AG04449 (cell line): ENCODE measurements around the gene ZCWPW1.

Experiments used
- CTCF ChIA-PET: fragments of 350-600 bp; formaldehyde crosslinking; extraction: SDS; loops from one replicate; lab custom pipeline; 2021; ENCODE audit warnings: antibody characterized with exemption; lab: Yijun Ruan, JAX
- POLR2A ChIA-PET: fragments of 400-600, 350-600 bp; formaldehyde crosslinking; extraction: SDS; loops from one replicate; lab custom pipeline; 2020; ENCODE audit warnings: antibody characterized with exemption, inconsistent platforms; lab: Yijun Ruan, JAX
- DNase-seq: peaks from one replicate; pipeline ENCODE4 v3.0.0-alpha.2; 2010; ENCODE audit warnings: low read depth, low spot score
- H3K4me3 ChIP-seq: 2 replicates; pipeline ENCODE4 v1.5.1; 2011; ENCODE audit warnings: low read depth, mild to moderate bottlenecking, control low read depth, low read length
- TF ChIP-seq, protein P1 (sequence below): IDR thresholded peaks from one replicate; pipeline ENCODE4 v1.5.1; 2011; ENCODE audit warnings: mild to moderate bottlenecking, moderate library complexity, low read length, control low read depth, inconsistent platforms; ENCODE audit not compliant: insufficient read depth; ENCODE audit errors: missing control alignments

ZCWPW1 gene, protein sequence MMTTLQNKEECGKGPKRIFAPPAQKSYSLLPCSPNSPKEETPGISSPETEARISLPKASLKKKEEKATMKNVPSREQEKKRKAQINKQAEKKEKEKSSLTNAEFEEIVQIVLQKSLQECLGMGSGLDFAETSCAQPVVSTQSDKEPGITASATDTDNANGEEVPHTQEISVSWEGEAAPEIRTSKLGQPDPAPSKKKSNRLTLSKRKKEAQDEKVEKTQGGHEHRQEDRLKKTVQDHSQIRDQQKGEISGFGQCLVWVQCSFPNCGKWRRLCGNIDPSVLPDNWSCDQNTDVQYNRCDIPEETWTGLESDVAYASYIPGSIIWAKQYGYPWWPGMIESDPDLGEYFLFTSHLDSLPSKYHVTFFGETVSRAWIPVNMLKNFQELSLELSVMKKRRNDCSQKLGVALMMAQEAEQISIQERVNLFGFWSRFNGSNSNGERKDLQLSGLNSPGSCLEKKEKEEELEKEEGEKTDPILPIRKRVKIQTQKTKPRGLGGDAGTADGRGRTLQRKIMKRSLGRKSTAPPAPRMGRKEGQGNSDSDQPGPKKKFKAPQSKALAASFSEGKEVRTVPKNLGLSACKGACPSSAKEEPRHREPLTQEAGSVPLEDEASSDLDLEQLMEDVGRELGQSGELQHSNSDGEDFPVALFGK

DNA sequence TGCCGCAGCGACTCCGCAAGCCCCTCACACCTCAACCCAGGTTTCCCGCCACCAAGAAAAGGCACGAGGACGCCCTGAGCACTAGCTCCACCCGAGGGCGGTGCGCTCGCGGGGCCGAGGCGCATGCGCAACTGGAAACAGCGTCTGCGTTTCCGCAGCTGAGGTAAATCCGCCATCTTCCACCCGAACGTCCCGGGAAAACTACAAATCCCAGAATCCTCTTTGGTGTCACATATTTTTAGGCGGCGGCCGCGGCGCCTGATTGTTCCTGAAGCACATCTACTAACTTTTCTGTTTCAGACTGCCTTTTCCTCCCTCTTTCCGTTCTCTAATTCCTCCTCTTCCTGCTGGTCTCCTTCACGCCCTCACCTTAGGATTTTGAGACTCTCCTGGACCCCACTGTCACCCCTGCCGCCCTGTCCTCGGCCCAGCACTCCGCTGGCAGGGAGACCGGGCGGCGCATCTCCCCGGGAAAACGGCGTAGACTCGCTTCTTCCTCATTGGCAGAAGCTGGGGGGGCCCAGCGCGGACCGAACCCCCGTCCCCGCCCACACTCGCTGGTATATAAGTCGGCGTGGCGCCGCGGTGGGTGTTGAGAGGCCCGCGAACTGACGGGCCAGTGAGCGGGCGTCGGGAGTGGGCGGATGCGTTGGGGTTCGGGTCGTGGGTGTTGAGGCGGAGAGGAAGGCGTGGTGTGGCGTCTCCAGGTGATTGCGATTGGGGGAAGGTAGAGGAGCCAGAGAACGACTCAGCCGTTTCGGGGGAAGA is at the start of gene ZCWPW1:
Gene ZCWPW1, minus strand, starts transcription at position 505 of the 768 bp plus-strand sequence. CDS start 8,054 bp downstream, outside the sequence.
- CTCF ChIA-PET: interaction anchor here (1.1 to 2.8 kb wide), 2 partner anchors 21 to 23 kb away, joined by 3 to 9 read pairs; no protein-coding TSS in a partner anchor
- POLR2A ChIA-PET: interaction anchor here (0.5 to 2.9 kb wide), 15 partner anchors 11 to 461 kb away, joined by 3 to 19 read pairs (median 4); partner anchors contain the start of genes AGFG2, FBXO24, LRCH4 and MOSPD3

DNA sequence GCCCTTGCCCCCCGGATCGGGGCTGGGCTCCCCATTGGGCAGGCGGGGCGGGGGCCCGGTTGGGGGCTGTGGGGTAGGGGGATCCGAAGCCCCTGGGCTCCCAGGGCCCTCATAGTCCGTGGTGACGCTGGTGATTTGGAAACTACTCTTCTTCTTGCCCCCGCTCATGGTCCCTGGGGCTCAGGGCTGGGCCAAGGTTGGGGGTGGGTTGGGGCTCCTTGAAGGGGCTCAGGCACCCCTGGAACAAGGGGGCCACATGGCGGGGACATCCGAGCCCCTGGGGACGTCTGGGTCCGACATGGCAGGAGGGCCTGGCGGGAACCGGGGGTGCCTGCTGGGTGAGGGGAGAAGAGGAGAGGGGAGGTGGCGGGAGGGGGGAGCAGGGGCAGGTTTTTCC is 49.4 kb upstream of the ZCWPW1 start:
- peak overlapping the region; percentile 90 for H3K4me3 ChIP-seq
- ChIA-PET POLR2A (no interaction called here), CTCF (interaction anchor here (0.6 to 12.2 kb wide), 9 partner anchors 12 to 215 kb away, joined by 3 to 257 read pairs (median 3); partner anchors contain the start of genes FBXO24 and SPACDR)
- TF ChIP-seq, protein P1, sequence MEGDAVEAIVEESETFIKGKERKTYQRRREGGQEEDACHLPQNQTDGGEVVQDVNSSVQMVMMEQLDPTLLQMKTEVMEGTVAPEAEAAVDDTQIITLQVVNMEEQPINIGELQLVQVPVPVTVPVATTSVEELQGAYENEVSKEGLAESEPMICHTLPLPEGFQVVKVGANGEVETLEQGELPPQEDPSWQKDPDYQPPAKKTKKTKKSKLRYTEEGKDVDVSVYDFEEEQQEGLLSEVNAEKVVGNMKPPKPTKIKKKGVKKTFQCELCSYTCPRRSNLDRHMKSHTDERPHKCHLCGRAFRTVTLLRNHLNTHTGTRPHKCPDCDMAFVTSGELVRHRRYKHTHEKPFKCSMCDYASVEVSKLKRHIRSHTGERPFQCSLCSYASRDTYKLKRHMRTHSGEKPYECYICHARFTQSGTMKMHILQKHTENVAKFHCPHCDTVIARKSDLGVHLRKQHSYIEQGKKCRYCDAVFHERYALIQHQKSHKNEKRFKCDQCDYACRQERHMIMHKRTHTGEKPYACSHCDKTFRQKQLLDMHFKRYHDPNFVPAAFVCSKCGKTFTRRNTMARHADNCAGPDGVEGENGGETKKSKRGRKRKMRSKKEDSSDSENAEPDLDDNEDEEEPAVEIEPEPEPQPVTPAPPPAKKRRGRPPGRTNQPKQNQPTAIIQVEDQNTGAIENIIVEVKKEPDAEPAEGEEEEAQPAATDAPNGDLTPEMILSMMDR: no peak
- no peak for DNase-seq

More for the DNA sequence above, at the start of gene ZCWPW1:
- peak within 1 kb of the TSS; percentile 92 for H3K4me3 ChIP-seq
- peak; percentile 81 for DNase-seq
- TF ChIP-seq, protein P1: no peak

DNA sequence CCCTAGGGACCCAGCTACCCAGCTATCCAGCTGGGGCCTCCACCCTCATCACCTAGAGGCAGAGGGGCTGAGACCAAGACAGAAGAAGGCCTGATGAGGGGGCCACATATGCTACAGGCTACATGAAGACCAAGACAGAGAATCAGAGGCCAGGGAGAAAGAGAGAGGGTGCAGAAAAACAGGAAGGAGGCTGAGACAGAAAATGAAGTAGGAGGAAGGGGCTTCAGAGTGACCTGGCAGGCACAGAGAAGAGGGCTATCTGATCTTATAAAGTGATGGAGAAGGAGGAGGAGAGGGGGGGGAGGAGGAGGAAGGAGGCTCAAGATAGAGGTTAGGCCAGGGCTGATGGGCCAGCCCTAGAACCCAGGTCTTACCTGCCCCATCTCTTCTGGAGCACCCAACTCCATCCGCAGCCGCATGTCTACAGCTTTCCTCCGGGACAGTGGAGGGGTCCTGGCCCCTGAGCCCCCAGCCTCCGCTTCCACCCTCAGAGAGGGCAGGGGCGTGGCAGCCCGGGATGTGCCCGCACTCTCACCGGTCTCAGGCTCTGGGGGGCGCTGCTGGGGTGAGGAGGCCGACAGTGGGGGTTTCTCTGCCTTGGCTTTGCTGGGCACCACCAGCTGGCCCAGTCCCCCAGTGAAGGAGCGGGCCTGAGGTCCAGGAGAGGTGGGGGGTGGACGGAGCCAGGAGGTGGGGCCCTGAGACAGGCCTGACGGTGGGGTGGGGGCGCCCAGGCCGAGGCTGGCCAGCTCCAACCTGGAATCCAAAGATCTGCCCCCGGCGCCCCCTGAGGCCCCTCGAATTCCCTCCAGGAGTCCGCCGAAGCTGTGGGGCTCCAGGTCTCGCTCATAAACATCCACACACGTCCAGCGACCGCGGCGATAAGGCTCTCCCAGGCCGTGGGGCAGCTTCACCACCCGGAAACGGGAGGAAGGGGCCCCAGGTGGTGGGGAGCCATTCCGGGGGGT is 48.7 kb upstream of the ZCWPW1 start:
- ChIA-PET CTCF (interaction anchor here (0.9 to 12.2 kb wide), 7 partner anchors 11 to 83 kb away, joined by 3 to 257 read pairs (median 3); partner anchors contain the start of gene SPACDR), POLR2A (no interaction called here)
- H3K4me3 ChIP-seq: peak overlapping the region; percentile 90

DNA sequence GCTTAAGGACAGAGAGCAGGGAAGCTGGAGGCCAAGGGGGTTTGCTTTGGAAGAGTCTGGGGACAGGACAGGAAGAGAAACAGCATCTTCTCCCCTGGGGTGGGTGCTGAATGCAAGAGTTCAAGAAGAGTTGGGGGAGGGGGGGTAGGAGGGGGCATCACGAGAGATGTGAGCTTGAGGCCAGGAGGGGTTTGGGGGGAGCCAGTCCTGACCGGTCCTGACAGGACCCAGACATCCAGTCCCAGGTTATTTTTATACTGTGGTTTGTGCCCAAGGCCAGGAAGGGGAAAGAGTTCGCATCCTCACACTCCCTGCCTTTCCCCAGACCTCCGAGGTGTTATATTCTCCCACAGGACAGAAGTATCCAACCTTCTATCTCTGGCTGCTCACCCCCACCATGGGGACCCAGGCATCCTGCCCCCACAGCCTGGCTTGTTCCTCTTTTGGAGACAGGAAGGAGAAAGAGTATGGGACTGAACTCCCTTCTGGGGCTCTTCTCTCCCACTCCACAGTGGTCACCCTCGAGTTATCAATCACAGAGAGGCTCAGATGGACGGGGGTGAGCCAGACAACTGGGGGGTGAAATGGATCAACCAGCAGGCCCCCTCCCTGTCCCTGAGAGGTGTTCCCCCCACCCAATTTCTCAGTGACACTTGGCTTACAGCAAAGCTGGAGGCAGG is 47.7 kb upstream of the ZCWPW1 start:
- TF ChIP-seq, protein P1: no peak
- POLR2A ChIA-PET: no interaction called here
- peak overlapping the region; percentile 90 for H3K4me3 ChIP-seq
- no peak for DNase-seq
- CTCF ChIA-PET: interaction anchor here (1.9 to 12.2 kb wide), 3 partner anchors 10 to 114 kb away, joined by 5 to 257 read pairs (median 152); partner anchors contain the start of gene SPACDR

More for the DNA sequence above, 48.7 kb upstream of the ZCWPW1 start:
- TF ChIP-seq, protein P1: peak; percentile 45
- DNase-seq: no peak

DNA sequence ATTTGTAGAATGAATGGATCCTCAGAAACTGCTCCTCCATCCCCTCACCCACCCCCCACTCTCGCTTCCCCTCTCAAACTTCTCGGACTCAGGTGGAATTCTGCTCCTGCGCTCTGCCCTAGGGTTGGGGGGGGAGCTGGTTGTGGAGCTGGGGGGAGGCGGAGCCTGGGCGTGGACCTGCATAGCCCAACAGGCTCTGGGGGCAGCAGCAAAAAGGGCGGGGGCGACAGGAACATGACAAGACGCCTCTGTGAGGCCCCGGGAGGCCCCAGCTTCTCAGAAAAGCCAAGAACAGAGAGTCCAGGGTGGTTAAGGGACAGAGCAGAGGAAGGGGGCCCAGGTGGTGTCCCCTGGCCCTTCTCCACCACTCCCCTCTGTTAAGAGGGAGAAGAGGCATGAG is 47.0 kb upstream of the ZCWPW1 start:
- TF ChIP-seq, protein P1: no peak
- H3K4me3 ChIP-seq: peak overlapping the region; percentile 90
- ChIA-PET POLR2A (no interaction called here), CTCF (interaction anchor here (1.9 to 12.2 kb wide), 3 partner anchors 9 to 115 kb away, joined by 5 to 257 read pairs (median 152); partner anchors contain the start of gene SPACDR)
- DNase-seq: no peak
